Stimulated activated CD4-positive, alpha-beta T cell treated with anti-CD3 and anti-CD28 coated beads, Interleukin-1b, Interleukin-23, amount 100 ng/mL, for 1 hour (primary cell): ENCODE data around the gene COA3.
"Not testable (repeated sequence)": the region's sequence is repeated elsewhere in the genome, so short reads cannot be mapped to it uniquely, and the experiment has no call there.

ENCODE experiments used
- DNase-seq, 2 donors: peaks; one replicate each; pipeline ENCODE4 v3.0.0-alpha.2; 2020; ENCODE audit warnings: low read depth in 2 of 2

COA3 gene

DNA sequence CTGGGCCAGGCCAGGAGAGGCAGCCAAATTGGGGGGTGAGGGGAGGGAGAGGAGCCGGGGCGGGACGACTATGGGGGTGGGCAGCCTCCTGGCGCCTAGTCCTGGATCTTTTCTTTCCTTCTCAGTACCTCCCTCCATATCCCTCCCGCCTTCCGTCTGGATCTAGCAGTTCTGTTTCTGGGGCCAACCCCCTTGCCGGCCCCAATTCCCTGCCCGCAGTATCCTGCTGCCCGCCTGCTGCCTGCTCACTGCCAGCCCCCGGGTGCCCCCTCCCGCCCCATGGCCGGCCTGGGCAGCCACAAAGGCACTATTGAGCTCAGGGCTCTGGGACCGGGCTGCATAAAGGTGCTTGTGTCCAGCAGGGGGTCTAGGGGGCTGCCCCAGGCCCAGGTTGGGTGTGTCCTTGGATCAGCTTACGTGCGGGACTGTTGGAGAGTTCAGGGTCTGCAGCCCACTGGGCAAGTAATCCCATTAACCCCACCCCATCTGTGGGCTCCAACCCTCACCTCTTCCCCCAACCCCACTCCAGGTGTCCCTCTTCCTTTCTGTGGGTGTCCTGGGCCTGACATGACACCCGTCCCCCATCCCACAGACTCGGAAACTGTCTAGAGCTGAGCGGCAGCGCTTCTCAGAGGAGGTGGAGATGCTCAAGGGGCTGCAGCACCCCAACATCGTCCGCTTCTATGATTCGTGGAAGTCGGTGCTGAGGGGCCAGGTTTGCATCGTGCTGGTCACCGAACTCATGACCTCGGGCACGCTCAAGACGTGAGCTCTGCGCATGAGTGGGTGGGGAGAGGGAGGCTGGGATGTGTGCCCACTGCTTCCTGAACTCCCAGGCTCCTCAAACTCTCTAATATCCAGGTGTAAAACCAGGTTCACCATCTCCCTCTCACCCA is 16.1 kb downstream of the COA3 start:
- DNase-seq: no peak

DNA sequence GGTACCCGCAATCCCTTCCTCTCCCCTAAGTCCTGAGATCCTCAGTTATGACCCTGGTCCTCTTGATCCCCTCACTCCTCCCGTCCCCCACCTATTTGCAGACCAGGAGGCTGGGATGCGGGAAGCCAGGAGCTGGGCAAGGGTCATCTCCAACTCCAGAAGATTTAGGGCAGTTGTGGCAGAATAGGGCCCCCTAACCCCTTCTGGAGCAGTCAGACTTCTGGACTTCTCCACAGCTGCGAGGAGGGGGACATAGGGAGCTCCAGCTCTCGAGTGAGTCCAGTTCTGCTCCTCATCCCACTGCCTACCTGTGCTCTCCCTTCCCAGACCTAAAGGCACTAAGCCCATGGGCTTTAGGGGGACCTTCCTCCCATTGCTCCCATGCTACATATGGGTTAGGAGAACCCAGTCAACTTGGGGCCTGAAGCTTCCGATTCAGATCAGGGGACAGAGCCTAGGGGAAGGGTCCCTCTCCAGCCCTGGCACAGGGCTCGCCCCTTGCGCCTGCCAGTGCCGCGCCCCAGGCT is 16.8 kb downstream of the COA3 start:
- DNase-seq: no peak

DNA sequence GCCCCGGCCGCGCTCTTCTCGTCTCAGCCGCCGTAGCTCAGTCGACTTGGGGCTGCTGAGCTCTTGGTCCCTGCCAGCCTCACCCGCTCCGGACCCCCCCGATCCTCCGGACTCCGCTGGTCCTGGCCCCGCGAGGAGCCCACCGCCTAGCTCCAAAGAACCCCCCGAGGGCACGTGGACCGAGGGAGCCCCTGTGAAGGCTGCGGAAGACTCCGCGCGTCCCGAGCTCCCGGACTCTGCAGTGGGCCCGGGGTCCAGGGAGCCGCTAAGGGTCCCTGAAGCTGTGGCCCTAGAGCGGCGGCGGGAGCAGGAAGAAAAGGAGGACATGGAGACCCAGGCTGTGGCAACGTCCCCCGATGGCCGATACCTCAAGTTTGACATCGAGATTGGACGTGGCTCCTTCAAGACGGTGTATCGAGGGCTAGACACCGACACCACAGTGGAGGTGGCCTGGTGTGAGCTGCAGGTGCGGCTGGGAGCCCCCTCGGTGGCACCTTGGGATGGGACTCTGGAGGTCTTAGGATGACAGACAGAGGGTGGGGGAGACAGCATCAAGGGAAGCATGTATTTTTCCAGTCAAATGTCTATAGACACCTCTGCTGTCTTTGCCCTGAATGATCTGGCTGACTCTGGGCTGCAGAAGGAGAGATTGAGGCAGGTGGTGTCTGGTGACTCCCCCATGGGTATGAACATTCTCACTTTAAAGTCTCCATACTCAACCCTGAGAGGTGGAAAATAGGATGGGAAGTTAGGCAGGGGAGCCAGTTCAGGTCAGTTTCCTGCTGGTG is 17.5 kb downstream of the COA3 start:
- DNase-seq: no peak

DNA sequence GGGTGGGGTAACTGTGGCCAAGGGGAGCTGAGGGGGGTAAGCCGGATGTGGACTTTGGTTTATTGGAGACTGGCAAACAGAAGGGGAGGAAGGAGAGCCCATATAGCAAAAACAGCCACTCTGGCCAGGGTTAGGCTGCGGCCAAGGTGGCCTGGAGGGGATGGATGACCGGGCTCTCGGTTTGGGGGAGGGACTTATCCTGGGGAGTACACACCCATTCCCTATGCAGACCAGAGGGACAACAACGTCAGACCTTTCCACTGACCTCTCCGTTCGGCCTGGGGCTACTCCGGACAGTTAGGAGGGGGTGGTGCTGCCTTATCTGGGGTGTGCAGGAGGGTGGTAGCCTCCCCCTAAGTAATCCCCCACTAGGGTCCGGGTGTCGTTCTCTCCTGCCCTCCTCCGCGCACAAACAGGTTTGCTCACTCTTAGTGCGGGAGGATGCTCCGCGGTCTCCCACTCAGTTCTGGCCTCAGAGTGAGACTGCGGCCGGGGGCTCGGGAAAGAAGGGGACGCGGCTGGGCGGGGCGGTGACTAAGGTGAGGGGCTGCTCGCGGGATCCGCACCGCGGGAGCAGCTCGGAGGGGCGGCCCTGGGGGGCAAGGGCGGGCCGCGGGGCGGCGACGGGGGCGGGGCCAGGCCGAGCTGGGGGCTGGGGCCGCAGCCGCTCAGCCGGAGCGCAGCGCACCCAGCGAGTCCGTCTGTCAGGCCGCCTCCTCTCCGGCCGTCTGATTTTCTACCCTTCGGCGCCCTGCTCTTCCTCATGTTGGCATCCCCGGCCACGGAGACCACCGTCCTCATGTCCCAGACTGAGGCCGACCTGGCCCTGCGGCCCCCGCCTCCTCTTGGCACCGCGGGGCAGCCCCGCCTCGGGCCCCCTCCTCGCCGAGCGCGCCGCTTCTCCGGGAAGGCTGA is 18.3 kb downstream of the COA3 start, which contains the start of gene WNK4:
Gene WNK4 (plus strand): TSS at position 675 of the 915 bp plus-strand sequence. CDS start 89 bp downstream, at position 764.
- DNase-seq: no peak

- no peak for DNase-seq
Observed at GRCh38 chr17:42779304-42779935, 19.1 kb downstream of the COA3 start.

GRCh38 chr17:42778570-42778969 is 19.9 kb downstream of the COA3 start:
- no peak for DNase-seq

DNA sequence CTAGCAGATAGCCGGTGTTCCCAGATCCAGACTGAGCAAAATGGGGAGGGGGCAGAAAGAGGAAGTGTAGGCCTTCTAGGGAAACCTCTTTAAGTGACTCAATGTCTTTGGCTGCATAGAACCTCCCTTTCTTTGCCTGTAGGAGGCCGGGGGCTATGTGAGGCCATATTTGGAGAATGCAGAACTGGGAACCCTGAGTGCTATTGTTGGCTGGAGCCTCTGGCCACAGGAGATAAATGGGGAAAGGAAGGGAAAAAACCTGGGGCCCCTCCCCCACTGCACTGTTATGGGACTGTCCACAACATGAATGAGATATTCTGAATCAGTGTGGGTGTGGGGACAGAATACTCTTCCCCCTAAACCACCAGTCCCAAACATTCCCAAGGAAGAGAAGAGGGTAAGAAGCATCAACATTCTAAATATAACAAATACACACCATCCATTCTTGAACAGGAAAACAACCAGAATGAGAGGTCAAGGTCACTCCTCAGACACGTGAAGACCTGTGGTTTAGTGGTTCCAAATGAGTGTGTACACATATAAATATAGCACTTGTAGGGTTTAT is 22.9 kb downstream of the COA3 start:
- DNase-seq: no peak

GRCh38 chr17:42774066-42774745 is 24.3 kb downstream of the COA3 start:
- no peak for DNase-seq

- DNase-seq: peak; percentile 44 to 54
Observed at GRCh38 chr17:42773290-42774035, 25.0 kb downstream of the COA3 start, which contains the start of gene VPS25. Gene VPS25, plus strand, starts transcription at chr17:42773449. Its CDS starts 27 bp downstream, at chr17:42773476.

DNA sequence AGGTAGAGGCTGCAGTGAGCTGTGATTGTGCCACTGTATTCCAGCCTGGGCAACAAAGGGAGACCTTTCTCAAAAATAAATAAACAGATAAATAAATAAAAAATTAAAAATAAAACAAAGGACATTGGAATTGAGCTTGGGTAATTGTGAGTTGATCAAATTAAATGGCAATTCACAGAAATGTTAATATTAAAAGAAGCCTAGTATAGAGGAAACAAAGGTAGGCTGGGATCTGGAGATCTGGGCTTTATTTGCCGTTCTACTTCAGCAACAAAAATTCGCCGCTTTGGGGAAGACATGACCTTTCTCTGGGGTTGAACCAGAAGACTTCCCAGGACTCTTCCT is 25.6 kb downstream of the COA3 start:
- no peak for DNase-seq

GRCh38 chr17:42769964-42770363 is 28.5 kb downstream of the COA3 start:
- DNase-seq: not testable (repeated sequence)

DNA sequence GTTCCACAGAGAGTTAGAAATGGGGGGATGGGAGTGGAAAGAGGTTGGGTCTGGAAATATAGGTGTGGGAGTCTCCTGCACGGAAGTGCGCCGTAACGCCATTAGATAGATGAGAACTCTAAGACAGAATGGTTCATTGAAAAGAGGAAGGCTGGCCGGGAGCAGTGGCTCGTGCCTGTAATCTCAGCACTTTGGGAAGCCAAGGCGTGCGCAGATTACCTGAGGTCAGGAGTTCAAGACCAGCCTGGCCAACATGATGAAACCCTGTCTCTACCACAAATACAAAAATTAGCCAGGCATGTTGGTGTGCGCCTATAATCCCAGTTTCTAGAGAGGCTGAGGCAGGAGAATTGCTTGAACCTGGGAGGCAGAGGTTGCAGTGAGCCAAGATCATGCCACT is 30.5 kb downstream of the COA3 start:
- not testable (repeated sequence) for DNase-seq

DNA sequence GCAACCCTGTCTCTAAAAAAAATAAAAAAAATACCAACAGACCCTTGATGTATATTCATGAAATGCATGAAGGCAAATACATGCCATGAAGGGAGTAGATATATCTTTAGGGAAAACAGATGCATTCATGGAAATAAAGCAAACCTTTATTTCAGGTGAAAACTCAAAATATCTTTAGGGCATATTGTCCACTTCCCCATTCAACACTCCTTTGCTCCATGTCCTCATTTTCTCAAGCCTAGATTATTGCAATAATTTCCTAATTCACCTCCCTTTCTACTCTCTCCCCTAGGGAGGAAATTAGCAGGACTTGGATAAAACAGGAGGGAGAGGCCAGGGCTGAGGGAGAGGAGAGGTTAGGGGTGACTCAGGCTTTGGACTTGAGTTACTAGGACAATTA is 31.0 kb downstream of the COA3 start:
- no peak for DNase-seq

DNA sequence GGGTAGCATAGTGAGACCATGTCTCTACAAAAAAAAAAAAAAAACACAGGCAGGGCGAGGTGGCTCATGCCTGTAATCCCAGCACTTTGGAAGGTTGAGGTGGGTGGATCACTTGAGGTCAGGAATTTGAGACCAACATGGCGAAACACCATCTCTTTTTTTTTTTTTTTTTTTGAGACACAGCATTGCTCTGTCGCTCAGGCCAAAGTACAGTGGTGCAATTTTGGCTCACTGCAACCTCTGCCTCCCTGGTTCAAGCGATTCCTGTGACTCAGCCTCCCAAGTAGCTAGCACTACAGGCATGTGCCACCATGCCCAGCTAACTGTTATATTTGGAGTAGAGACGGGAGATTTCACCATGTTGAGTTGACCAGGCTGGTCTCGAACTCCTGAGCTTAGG is 32.4 kb downstream of the COA3 start:
- DNase-seq: no peak

- no peak for DNase-seq
Observed at GRCh38 chr17:42761638-42762037, 36.9 kb downstream of the COA3 start.

DNA sequence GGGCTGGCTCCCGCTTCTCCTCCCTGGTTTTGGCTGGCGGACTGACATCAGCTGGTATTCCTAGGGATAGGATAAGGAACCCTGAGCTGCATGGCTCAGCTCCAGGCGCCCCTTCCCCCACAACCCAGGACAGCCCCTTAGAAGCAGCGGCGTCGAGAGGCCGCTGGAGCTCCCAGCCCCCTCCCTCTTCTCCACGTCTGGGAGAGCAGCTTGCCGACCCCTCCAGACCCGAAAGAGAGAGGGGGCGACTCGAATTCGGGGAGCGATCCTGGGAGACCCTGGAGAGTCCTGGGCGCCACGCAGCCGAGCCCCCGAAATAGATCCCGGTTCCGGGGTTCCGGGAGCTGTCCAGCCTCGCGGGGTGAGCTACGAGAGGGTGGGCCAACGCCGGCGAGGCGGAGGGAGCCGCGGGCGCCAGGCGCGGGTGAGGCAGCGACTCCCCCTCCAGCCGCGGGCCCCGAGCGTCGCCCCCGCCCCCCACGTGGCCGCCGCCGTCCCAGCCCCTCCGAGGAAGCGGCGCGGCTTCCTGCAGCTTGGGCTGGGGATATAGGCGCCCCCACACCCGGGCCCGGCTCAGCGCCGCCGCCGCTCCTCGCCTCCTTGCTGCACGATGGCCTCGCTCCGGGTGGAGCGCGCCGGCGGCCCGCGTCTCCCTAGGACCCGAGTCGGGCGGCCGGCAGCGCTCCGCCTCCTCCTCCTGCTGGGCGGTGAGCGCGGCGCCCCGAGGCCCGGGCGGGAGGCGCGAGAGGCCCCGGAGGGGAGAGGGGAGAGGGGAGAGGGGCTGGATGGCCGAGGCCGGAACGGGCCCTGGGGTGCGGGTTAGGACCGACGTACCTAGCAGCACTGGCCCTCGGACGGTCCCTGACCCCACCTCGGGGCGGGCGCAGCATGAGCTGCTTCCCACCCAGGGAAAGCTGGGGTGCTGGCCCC is 37.6 kb downstream of the COA3 start, which contains the start of gene RAMP2:
Gene RAMP2 (plus strand): TSS at position 576 of the 930 bp plus-strand sequence. CDS start 35 bp downstream, at position 611.
- no peak for DNase-seq

GRCh38 chr17:42759982-42760651 is 38.4 kb downstream of the COA3 start:
- DNase-seq: no peak
